Superior temporal gyrus (tissue), 1 donor: ENCODE measurements around the gene TTC4.

ENCODE experiments used
- DNase-seq: peaks from one replicate; pipeline ENCODE4 v3.0.0-alpha.2; 2016; ENCODE audit errors: extremely low spot score

The TTC4 gene

GRCh38 chr1:54705153-54705552, 10.5 kb upstream of the TTC4 start:
- DNase-seq = no peak

GRCh38 chr1:54706419-54706818, 9.2 kb upstream of the TTC4 start:
- DNase-seq = no peak

DNA sequence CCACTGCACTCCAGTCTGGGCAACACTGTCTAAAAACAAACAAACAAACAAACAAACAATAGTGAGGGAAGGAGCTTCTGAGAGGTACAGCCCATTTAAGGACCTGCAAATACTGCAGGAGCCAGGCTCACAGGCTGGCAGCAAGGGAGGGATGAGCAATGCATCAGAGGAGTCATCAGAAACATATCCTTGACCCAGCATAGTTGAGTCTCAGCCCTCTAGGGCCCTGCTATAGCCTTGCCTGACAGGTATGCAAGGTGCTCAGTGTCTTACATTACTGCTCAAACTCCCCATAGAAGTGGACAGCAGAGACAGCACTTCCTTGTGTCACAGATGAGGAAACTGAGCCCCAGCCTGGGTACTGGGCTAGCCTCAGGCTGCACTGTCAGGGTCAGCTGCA, 7.3 kb upstream of the TTC4 start:
- no peak for DNase-seq

GRCh38 chr1:54709547-54710292, 5.9 kb upstream of the TTC4 start:
- no peak for DNase-seq

DNA sequence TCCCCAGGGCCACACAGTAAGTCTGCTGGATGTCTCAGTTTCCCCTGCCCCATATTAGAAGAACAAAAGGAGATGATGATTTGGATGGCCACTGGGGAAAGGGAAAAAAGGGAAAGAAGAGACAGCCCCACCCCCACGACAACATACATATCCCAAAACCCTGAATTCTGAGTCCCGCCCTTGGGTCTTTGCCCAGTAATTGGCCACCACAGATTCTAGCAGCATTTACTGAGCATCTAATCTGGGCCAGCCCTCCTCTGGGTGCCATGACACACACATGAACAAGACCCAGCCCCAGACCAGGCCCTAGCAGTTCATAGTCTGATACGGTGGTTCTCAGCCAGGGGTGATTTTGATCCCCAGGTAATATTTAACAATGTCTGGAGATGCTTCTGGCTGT, 5.2 kb upstream of the TTC4 start:
- DNase-seq = no peak

- DNase-seq = no peak
Observed at GRCh38 chr1:54710841-54711240, 4.8 kb upstream of the TTC4 start.

GRCh38 chr1:54711536-54711935, 4.1 kb upstream of the TTC4 start:
- no peak for DNase-seq

DNA sequence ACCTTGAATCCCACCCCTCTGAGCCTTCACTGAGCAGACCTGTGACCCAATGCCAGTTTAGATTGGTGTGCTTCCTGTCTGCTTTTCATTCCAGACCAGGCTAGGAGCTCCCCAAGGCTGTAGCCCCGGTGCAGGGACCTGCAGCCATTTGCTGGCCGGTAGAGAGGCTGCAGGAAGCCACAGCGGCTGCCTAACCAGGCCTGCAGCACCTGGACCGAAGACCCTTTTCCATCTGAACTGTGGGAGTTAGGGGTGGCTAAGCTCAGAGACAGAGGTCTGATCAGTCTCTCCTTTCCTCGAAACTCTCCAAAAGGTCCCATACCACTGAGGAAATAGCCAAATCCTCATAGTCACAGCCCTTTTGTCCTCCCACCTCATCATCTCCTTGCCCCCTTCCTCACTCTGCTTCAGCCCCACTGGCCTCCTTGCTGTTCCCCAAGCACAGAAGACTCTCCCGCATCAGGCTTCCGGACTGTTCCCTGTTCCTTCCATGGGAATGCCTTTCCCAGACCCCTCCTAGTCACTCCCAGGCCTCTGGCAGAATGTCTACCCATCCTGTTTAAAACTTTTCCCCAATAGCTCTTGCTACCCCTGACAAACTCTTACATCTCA, 674 bp upstream of the TTC4 start:
- no peak for DNase-seq

DNA sequence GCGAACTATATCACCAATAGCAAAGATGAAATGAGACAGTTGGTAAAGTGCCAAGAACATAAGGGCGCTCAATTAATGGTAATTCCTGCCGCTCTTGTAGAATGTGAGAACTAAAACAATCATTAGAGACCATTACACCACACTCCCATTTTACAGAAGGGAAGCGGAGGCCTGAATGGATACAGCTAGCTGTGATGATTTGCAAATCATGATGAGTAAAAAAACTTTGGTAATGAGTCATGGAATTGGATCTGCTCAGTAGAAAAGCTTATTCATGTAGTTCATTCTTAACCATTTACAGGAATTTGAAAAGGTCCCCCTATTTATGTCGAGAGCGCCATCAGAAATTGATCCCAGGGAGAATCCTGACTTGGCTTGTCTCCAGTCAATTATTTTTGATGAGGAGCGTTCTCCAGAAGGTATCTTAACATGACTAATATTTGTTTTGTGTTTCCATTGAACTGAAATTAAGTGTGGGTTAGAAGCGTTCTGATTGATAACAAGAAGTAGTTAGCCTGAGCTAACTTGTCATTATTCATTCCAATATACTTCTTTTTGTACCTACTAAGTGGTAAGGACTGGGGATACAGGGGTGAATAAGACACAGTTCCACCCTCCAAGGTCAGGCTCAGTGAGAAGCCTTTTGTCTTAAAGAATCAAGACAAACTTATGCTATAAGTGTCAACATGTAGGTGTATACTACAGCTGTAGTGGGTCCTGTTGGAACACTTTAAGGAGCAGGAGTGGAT, 812 bp downstream of the TTC4 start:
- DNase-seq = no peak

DNA sequence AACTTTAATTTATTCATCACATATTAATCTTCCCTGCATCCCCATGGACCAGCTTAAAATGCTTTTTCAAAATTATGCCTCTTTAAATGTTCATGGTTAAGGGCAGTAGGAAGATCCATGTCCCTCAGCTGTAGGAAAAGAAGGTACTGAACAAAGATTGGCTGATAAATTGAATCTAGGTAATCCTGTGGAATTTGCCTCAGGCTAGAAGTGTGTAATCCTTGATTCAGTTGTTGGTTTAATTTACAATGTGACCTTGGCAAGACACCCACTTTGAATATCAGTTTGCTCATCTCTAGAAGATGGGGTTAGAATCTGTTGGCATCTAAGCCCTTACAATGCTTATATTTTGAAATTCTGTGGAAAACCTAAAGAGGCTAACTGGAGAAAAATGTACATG, 6.1 kb downstream of the TTC4 start:
- no peak for DNase-seq

DNA sequence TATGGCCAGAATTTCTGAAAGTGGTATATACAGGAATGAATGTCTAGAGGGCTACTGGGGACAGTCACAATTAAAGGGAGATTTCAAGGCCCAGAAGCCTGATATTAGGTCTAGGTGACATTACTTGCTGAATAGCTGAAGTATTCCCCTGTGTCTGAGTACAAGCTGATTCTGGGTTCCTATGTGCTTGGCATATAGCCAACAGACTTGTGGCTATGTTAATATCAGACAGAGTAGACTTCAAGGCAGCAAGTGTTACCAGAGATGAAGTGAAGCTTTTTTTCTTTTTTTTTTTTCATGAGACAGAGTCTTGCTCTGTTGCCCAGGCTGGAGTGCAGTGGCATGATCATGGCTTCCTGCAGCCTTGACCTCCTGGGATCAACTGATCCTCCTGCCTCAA, 8.3 kb downstream of the TTC4 start:
- DNase-seq = no peak

GRCh38 chr1:54724771-54725170, 9.1 kb downstream of the TTC4 start:
- no peak for DNase-seq

DNA sequence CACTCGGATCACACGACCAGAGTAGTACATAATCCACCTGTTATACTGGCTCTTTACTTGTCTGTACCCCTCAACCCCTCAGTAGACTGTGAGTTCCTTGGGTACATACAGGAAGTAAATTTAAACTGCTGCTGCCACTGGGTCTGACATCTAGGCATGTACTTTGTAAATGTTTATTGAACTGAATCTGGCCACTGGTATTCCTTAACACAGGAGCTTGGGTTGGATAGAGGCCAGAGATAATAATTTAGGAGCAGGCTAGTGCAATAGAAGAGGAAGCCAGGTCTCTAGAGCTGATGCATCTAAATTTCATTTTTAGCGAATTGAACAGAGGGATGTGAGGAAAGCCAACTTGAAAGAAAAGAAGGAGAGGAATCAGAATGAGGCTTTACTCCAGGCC, 12.4 kb downstream of the TTC4 start:
- no peak for DNase-seq

DNA sequence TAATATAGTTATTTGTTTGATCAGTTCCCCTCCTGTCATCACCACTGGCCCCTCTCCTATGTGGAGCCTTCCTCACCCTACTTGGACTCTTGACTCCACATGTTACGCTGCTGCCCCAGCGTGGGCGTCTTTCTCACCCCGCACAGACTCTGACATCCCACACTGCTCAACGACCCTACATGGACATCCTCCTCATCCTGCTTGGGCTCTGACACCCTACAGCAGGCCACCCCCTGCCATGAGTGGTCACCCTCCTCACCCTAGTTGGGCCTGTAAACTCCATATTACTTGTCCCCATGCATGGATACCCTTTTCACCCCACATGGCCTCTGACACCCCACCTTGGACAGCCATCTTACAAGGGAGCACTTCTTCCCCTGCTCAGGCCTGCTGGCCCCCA, 21.0 kb downstream of the TTC4 start:
- DNase-seq = no peak

DNA sequence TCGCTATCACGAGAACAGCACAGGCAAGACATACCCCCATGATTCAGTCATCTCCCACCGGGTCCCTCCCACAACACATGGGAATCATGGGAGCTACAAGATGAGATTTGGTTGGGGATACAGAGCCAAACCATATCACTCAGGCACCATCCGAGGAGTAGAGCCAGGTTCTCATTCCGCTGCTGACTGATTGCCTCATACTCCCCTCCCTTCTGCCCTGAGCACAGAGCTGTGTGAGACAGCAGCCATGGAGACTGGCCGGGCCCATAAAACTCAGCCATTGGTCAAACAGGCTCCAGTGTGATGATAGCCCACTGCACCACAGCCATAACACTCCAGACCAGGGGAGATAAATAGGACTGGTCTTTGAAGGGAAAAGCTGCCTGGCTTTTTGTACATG, 22.6 kb downstream of the TTC4 start:
- DNase-seq = no peak

GRCh38 chr1:54741531-54741930, 25.9 kb downstream of the TTC4 start:
- no peak for DNase-seq

DNA sequence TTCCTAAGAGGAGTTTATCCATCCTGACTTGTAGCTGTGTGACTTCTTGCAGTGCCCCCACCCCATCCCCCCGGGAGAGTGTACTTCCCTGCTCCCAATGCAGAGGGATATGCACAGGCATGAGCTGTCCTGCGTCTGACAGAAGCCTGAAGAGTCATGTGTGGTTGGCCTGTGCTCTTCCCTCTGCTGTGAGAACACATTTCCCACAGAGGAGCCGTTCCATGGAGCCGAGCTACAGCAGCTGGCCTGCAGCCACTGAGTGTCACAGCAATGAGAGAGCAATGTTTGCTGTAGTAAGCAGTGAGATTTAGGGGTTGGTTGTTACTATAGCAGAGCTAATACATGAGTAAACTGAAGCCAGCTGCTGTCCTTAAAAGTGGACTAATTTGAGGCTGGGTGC, 26.6 kb downstream of the TTC4 start:
- no peak for DNase-seq

- DNase-seq = no peak
Observed at GRCh38 chr1:54743416-54744226, 28.0 kb downstream of the TTC4 start.

DNA sequence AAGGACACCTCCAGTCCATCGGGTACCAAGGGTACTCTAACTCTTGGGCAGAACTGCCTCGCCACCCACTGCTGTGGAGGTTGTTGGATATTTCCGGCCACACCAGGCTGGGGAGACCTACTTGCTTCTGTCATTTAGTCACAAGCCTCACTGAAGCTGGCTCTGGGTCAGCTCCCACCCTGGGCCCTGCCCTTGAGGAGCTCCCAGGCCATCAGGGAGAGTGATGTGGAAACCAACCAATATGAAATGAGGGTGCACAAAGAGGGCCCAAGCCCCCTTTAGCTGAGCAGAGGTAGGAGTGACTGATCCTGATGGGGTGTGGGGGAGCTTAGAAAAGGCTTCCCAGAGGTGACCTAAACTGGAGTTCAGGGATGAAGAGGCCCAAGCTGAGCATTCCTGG, 29.0 kb downstream of the TTC4 start:
- DNase-seq = no peak

DNA sequence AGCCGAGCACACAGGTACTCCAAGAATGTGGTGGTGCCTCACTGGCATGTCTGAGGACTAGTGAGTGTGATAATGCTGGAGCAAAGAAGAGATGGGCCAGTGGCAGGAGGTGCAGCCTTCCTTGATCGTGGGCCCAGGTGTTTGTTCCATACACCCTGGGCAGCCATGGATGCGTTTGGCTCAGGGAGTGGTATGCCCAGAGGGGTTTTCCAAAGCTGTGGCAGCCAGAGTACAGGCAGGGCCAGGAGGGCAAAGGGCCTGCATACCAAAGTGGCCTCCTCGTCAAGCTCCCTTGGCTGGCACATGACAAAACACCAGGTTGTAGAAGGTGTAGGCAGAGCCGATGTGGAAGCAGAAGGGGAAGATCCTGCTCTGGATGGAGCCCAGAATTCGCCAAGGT, 29.6 kb downstream of the TTC4 start:
- no peak for DNase-seq

DNA sequence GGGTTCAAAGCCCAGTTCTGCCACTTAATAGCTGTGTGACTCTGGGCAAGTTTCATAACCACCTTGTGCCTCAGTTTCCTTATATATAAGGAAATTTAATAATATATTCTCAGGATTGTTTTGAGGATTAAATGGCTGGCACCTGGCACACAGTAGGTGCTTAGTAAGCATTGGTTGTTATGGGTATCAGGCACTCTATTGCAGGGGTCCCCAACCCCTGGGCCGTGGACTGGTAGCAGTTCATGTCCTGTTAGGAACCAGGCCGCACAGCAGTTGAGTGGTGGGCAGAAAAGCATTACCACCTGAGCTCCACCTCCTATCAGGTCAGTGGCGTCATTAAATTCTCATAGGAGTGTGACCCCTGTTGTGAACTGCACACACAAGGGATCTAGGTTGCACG, 30.2 kb downstream of the TTC4 start:
- DNase-seq = no peak

- no peak for DNase-seq
Observed at GRCh38 chr1:54748094-54748835, 32.6 kb downstream of the TTC4 start.
